ENCODE measurements around the gene KCNK4.

Gene KCNK4

DNA sequence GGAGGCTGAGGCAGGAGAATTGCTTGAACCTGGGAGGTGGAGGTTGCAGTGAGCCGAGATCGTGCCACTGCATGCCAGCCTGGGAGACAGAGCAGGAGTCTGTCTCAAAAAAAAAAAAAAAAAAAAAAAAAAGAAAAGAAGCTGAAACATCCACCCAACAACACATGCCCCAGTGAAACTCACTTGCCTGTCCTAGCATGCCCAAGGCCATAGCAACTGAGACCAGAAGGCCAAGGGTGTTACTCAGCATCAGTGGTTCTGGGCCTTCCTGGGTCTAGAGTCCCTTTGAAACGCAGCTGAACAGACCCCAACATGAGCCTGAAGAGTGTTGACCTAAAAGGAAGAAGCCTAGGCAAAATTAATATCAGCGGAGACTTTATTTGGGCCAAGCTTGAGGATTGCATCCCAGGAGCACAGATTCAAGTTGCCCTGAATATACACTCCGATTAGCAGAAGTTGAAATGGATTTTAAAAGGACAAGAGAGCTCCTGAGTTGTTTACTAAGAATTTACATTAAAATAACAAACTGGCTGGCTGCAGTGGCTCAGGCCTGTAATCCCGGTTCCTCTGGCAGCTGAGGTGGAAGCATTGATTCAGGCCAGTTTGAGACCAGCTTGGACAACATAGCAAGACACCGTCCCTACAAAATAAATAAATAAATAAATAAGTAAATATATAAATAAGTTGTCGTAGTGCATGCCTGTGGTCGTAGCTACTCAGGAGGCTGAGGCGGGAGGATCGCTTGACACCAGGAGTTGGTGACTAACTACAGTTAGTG is 33.8 kb downstream of the KCNK4 start:
- no peak for DNase-seq (ENCODE audit: low read depth in 3 of 3)

DNA sequence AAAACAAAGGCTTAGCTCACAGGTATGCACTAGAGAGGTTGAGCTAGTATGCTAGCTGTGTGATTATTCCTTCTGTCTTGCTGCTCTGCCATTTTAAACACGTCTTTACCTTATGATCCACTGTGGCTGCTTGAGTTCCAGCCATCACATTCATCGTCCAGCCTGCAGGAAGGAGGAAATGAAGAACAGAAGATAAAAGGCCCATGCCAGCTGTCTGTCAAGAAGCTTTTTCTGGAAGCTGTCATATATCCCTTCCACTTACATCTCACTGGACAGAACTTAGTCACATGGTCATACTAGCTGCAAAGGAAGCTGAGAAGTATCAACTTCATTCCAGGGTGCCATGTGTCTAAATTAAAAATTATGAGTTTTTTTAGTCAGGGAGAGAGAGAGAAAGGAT is 36.3 kb downstream of the KCNK4 start:
- no peak for DNase-seq (ENCODE audit: low read depth in 3 of 3)

DNA sequence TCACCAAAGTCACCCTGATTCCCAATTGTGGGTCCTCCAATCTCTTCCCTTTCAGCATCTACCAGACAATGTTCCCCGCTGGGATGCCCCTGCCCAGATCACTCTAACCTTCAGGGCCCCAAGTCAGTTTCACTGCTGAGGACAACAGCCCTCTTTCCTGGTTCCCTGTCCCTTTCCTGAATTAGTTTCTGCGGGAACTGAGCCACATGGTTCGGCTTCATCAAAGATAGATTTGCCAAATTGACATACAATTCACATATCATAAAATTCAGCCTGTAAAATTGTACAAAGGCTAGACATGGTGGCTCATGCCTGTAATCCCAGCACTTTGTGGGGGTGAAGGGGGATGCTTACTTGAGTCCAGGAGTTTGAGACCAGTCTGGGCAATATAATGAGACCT is 36.9 kb downstream of the KCNK4 start:
- DNase-seq (ENCODE audit: low read depth in 3 of 3) = no peak

DNA sequence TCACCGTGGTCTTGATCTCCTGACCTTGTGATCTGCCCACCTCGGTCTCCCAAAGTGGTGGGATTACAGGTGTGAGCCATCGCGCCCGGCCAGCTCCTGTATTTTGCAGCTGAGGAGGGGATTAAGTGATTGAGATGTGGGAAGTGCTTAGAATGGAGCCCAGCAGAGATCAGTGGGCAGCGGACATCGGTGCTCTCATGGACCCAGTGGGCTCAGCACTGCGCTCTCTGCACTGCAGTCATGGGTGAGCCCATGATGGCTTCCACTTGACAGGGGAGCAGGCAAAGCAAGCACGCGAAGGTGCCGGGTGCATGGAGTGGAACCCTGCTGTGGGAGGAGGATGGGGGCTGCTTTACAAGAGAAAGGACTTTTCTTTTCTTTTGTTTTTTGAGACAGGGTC is 39.8 kb downstream of the KCNK4 start:
- DNase-seq (ENCODE audit: low read depth in 3 of 3) = no peak

DNA sequence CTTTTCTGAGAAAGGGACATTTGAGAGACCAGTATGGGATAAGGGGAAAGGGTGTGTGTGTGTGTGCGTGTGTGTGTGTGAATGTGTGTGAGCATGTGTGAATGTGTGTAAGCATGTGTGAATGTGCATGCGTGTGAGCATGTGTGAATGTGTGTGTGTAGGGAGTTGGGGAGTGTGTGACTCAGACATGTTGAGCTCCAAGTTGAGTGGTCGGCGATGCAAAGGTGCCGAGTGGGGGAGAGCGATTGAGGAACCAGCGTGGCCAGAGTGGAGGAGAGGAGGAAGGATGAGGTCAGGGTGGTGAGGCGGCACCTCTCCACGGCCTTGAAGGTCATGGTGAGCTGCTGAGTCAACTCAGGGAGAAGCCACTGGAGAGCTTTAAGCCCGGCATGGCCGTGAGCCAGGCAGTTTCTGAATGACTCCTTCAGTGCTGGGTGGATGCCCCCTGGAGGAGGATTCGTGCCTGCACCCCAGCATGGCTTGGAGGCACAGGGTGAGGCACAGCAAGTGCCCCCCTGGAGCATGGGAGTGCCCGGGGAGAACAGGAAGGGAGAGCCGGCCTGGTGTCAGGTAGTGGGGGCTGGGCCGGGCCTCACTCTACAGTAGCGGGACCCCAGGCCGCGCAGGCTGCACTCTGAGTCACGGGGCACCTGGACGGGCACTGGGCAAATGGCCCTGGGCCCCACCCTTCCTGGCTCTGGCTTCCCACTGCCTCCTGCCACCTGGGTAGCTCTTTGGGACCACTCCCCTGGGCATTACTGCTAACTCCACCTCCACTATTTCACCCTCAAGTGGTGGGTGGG is 40.7 kb downstream of the KCNK4 start:
- peak in 2 of 3 experiments; percentile 38 to 43 for DNase-seq (ENCODE audit: low read depth in 3 of 3)

DNA sequence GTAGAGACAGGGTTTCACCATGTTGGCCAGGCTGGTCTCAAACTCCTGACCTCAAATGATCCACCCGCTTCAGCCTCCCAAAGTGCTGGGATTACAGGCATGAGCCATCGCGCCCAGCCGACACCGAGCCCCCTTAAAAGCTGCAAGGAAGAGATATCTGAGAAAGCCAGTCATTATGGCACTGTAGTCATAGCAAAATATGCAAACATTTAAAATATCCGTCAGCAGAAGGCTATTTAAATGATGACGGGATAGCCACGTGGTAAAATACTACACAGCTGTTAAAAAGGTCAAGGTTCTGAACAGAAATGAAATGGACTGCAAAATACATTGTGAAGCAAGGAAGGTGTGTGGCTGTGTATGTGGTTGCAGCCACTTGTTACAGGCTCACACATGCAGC is 42.5 kb downstream of the KCNK4 start:
- no peak for DNase-seq (ENCODE audit: low read depth in 3 of 3)

DNA sequence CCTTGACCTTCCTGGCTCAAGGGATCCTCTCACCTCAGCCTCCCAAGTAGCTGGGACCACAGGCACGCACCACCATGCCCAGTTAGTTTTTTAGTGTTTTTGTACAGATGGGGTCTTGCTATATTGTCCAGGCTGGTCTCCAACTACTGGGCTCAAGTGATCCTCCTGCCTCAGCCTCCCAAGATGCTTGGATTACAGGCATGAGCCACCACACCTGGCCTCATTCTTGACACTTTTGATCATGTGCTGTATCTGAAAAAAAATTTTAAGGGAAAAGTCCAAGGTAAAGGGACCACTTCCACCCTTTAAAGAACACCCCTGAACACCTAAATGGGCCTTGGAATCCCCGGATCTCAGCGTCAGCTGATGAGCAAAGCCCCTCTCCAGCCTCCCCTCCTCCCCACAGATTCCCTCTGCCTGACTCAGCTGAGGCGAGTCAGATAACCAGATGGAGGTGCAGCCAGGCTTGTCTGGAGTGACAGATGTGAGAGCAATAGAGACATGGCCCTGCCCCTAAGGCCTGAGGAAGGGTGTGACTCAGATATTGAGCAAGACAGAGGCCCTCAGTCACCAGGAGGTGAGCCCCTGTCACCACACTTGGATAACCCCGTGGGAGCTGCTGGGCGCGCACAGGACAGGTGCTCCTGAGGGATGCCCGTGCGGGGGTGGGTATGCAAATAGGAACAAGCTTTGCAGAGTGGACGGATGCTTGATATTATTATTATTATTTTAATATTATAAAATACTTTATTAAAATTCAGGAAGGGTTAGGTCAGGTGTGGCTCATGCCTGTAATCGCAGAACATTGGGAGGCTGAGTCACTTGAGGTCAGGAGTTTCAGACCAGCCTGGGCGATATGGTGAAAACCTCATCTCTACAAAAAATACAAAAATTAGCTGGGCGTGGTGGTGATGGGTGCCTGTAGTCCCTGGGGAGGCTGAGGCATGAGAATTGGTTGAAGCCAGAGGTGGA is 43.9 kb downstream of the KCNK4 start:
- no peak for DNase-seq (ENCODE audit: low read depth in 3 of 3)

DNA sequence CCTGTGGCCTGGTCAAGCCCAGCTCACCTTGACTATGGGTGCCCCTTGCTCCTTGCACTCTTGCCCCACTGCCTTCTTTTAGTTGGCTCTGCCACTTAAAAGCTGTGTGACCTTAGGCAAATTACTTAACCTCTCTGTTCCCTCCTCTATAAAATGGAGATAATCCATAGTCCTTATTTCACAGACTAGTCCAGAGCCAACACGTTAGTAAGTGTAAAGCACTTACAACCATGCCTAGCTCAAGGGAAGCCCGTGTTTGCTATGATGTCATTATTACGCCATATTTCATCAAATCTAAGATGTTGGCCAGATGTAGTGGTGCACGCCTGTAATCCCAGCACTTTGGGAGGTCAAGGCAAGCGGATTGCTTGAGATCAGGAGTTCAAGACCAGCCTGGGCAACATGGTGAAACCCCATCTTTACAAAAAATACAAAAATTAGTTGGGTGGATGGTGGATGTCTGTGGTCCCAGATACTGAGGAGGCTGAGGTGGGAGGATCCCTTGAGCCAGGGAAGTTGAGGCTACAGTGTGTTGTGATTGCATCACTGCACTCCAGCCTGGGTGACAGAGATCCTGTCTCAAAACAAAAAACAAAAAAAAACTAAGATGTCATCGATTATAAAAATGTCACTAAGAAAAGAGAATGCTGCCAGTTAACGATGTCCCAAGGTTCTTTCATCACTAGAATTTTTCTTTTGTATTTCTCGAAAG is 46.6 kb downstream of the KCNK4 start:
- DNase-seq (ENCODE audit: low read depth in 3 of 3) = no peak

DNA sequence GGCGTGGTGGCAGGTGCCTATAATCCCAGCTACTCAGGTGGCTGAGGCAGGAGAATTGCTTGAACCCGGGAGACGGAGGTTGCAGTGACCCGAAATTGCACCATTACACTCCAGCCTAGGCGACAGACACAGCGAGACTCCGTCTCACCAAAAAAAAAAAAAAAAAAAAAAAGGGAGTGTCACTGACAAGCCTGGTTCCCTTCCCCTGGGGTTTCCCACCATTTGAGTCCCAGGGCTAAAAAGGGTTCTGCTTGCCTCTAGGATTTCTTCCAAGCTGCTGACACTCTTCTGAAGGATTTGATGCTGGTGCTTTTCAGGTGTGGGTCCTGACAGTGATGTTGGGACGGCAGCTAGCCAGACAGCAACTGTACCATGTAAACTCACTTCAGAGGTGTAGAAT is 47.6 kb downstream of the KCNK4 start:
- no peak for DNase-seq (ENCODE audit: low read depth in 3 of 3)

DNA sequence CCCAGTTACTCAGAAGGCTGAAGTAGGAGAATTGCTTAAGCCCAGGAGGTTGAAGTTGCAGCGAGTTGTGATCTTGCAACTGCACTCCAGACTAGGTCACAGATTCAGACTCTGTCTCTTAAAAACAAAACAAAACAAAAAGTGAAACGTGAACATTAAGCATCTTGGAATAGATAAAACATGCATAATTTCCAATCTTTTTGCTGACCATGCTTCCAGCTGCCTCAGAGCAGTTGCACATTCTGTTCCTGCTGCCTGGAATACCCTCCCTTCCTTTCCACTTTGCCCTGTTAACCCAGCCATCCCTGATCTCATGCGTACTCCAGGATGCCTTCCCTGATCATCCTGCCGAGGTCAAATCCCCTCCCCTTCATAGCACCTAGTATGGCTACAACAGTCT is 48.2 kb downstream of the KCNK4 start:
- DNase-seq (ENCODE audit: low read depth in 3 of 3) = no peak

DNA sequence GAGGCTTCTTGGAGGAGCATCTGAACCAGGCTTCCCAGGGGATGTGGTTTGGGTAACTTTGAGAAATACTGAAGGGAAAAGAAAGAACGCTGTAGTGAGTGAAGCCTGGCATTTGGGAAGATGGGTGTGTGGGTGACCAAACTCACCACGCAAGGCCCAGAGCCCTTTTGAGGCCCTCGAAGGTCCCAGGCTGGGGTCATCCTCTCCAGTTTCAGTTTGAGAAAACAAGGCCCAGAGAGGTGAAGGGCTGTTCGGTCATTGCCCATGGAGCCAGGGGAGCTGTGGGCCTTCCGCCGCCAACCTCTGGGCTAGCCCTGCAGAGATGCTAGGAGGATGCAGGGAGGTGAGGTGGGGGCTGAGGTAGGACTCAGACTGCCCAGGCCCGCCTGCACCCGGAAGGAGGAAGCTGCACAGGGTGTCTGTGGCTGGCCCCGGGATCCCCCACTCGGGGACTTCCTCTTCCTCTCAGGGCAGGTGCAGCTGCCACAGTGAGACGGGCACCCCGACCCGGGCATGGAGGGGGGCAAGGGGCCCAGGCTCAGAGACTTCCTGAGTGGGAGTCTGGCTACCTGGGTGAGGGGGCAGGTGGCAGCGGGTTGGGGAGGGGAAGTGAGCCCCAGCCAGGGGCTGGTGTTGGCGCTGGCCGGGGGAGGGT is 48.8 kb downstream of the KCNK4 start, which contains the start of gene CCDC88B:
Gene CCDC88B (plus strand): TSS at position 451 of the 655 bp plus-strand sequence. CDS start 63 bp downstream, at position 514.
- peak; percentile 59 to 74 (median 62) for DNase-seq (ENCODE audit: low read depth in 3 of 3)

DNA sequence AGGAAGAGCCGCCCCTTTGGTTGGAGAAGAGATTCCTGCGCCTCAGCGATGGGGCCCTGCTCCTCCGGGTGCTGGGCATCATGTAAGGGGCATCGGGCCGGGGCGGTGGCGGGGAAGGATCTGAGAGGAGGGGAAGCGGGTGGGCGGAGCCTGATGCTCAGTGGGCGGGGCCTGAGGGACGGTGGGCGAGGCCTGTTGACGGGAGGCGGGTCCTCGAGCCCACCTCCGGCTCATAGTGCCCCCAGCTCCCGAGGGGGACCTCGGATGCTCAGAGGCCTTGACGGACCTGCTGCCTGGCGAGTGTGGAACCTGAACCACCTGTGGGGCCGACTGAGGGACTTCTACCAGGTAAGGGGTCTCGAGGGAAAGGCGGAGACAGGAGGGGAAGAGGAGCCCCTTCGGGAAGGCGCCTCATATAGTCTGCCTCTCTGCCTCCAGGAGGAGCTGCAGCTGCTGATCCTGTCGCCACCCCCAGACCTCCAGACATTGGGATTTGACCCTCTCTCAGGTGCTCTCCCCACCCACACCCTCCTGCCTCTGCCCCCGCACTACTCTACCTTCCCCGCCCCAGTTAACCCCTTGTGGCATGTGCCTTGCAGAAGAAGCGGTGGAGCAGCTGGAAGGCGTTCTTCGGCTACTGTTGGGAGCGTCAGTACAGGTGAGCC is 49.7 kb downstream of the KCNK4 start:
- peak; percentile 63 to 70 (median 67) for DNase-seq (ENCODE audit: low read depth in 3 of 3)

DNA sequence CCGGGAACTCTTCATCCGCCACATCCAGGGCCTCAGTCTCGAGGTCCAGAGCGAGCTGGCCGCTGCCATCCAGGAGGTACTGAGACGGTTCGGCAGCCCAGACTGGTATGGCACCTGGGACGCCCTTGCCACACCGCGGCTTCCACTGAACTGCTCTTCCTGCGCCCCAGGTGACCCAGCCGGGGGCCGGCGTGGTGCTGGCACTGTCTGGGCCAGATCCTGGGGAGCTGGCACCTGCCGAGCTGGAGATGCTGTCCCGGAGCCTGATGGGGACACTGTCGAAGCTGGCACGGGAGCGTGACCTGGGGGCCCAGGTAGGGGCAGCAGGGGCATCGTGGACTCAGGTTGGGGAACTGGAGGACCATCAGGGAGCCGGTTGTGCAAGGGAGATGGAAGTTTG is 50.3 kb downstream of the KCNK4 start:
- no peak for DNase-seq (ENCODE audit: low read depth in 3 of 3)

DNA sequence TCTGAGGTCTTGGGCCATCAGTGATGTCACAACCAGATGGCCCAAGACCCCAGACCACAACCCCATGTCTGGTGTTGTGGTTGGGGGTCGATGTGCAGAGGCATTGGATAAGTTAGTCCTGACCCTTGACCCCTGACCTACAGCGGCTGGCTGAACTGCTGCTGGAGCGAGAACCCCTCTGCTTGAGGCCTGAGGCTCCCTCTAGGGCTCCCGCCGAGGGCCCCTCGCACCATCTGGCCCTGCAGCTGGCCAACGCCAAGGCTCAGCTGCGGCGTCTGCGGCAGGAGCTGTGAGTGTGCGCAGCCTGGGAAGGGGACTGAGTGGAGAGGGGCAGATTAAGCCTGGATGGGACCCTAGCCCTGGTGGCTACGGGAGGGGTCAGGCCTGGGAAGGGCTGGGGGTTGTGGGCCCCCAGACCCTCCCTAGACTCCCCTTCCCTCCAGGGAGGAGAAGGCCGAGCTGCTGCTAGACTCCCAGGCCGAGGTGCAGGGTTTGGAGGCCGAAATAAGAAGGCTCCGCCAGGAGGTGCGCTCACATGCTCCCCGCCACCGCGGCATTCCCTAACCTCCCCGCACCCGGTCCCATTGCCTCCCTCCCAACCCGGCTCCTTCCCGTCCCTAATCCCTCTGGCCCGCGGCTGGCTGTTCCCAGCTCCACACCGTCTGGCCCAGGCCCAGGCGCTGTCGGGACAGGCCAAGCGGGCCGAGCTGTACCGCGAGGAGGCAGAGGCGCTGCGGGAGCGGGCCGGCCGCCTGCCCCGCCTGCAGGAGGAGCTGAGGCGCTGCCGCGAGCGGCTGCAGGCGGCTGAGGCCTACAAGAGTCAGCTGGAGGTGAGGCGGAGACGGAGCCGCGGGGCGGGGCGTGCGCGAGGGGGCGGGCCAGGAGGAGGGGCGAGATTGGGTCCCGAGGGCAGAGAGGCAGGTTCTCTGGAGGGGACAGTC is 51.0 kb downstream of the KCNK4 start:
- peak; percentile 79 to 82 (median 80) for DNase-seq (ENCODE audit: low read depth in 3 of 3)

DNA sequence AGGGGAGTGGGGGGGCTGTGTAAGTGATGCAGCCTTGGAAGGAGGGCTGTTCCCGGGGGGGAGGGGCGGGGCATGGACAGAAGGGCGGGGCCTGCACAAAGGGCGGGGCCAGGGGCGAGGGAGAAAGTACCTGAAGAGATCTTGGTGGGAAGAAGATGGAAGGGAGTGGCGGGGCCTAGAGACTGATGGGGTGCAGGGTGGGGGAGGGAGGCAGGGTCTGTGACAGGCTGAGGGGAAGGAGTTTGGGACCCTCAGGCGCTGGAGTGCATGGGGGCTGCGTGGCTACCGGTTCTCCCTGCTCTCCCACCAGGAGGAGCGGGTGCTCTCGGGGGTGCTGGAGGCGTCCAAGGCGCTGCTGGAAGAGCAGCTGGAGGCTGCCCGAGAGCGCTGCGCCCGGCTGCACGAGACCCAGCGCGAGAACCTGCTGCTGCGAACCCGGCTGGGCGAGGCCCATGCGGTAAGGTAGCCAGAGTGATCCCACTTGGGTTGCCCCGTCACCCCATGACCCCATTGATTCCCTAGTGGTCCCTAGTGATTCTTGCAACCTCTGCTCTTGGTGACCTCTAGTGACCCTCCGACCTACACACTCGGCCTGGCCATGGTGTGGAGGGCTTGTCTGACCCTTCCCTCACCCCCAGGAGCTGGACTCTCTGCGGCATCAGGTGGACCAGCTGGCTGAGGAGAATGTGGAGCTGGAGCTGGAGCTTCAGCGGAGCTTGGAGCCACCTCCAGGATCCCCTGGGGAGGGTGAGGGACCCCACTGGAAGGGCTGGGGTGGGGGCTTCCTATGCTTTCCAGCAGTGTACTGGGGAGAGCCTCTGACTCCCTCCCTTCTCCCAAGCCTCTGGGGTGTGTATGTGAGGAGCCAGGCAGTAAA is 52.0 kb downstream of the KCNK4 start:
- no peak for DNase-seq (ENCODE audit: low read depth in 3 of 3)

DNA sequence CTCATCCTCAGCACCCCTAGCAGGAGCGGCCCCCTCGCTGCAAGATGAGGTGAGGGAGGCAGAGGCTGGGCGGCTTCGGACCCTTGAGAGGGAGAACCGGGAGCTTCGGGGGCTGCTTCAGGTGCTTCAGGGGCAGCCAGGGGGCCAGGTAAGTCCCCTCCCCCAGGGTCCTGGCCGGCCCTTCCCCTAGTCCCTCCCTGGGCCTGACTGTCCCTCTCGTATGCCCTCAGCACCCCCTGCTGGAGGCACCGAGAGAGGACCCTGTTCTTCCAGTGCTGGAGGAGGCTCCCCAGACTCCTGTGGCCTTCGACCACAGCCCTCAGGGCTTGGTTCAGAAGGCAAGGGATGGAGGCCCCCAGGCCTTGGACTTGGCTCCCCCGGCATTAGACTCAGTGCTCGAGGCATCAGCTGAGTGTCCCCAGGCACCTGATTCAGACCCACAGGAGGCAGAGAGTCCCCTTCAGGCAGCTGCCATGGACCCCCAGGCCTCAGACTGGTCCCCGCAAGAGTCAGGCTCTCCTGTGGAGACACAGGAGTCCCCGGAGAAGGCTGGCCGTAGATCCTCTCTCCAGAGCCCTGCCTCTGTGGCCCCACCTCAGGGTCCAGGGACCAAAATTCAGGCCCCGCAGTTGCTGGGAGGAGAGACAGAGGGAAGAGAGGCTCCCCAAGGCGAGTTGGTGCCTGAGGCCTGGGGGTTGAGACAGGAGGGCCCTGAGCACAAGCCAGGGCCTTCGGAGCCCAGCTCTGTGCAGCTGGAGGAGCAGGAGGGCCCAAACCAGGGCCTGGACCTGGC is 52.9 kb downstream of the KCNK4 start:
- DNase-seq (ENCODE audit: low read depth in 3 of 3) = no peak

DNA sequence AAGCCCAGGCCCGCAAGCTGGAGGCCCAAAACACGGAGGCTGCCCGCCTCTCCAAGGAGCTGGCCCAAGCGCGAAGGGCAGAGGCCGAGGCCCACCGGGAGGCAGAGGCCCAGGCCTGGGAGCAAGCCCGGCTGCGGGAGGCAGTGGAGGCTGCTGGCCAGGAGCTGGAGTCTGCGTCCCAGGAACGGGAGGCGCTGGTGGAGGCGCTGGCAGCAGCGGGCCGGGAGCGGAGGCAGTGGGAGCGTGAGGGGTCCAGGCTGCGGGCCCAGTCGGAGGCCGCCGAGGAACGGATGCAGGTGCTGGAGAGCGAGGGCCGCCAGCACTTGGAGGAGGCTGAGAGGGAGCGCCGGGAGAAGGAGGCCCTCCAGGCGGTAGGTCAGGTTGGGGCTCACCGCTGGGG is 53.7 kb downstream of the KCNK4 start:
- DNase-seq (ENCODE audit: low read depth in 3 of 3) = no peak

Data from stimulated activated CD4-positive, alpha-beta T cell treated with anti-CD3 and anti-CD28 coated beads, TNF-alpha, amount 100 ng/mL, for 4 hours (primary cell).